HepG2 (cell line): ENCODE results near the gene VARS2. TPM values are rescaled to one million over a fixed set of nuclear protein-coding genes. Genes with fewer than 3 reads are reported as not detected.

Experiments used
- HDAC6 ChIP-seq: fragments of 200-600 bp; sonication (generic); IDR thresholded peaks from 2 replicates; pipeline ENCODE4 v1.7.0; 2017; ENCODE audit warnings: mild to moderate bottlenecking, antibody characterized with exemption, low read length, low read depth
- IKZF4 ChIP-seq: sonication (generic); formaldehyde crosslinking; IDR thresholded peaks from 2 replicates; pipeline ENCODE4 v1.5.1; 2020; ENCODE audit warnings: borderline replicate concordance, mild to moderate bottlenecking, low read depth, missing genetic modification reagents; ENCODE audit errors: not compliant biosample characterization
- IRX3 ChIP-seq: sonication (generic); formaldehyde crosslinking; IDR thresholded peaks from 2 replicates; pipeline ENCODE4 v1.8.1; 2023; ENCODE audit warnings: mild to moderate bottlenecking, low read depth, missing genetic modification reagents, borderline replicate concordance
- KIAA2018 ChIP-seq: sonication (generic); formaldehyde crosslinking; IDR thresholded peaks from 2 replicates; pipeline ENCODE4 v1.5.0; 2020; ENCODE audit warnings: mild to moderate bottlenecking, missing genetic modification reagents, borderline replicate concordance
- MAX ChIP-seq: IDR thresholded peaks from 2 replicates; pipeline ENCODE4 v1.6.1; 2012; ENCODE audit warnings: inconsistent platforms
- NFKB2 ChIP-seq: sonication (generic); formaldehyde crosslinking; IDR thresholded peaks from 2 replicates; pipeline ENCODE4 v1.4.0; 2020; ENCODE audit warnings: missing genetic modification reagents, borderline replicate concordance
- NR2C2 ChIP-seq: sonication (generic); formaldehyde crosslinking; IDR thresholded peaks from 2 replicates; pipeline ENCODE4 v1.4.0; 2020; ENCODE audit warnings: missing genetic modification reagents, mild to moderate bottlenecking, moderate library complexity, borderline replicate concordance
- POLR2AphosphoS2 ChIP-seq: IDR thresholded peaks from 2 replicates; pipeline ENCODE4 v1.6.1; 2011; ENCODE audit warnings: low read depth, low read length, improper control_type of control experiment
- RAD21 ChIP-seq: fragments of 450-650 bp; formaldehyde crosslinking; IDR thresholded peaks from 2 replicates; pipeline ENCODE4 v1.5.0; 2020; ENCODE audit warnings: mild to moderate bottlenecking
- YEATS4 ChIP-seq: sonication (generic); formaldehyde crosslinking; IDR thresholded peaks from 2 replicates; pipeline ENCODE4 v1.4.0; 2020; ENCODE audit warnings: missing genetic modification reagents, borderline replicate concordance
- ZFP62 ChIP-seq: sonication (generic); formaldehyde crosslinking; IDR thresholded peaks from 2 replicates; pipeline ENCODE4 v1.4.0; 2020; ENCODE audit warnings: missing genetic modification reagents
- ZNF576 ChIP-seq: sonication (generic); formaldehyde crosslinking; IDR thresholded peaks from 2 replicates; pipeline ENCODE4 v1.4.0; 2020; ENCODE audit warnings: mild to moderate bottlenecking, missing genetic modification reagents
- ZNF589 ChIP-seq: sonication (generic); formaldehyde crosslinking; conservative IDR thresholded peaks from 2 replicates; pipeline ENCODE4 v1.8.0; 2022; ENCODE audit warnings: mild to moderate bottlenecking, moderate library complexity, missing genetic modification reagents
- ZNF670 ChIP-seq: sonication (generic); formaldehyde crosslinking; IDR thresholded peaks from 2 replicates; pipeline ENCODE4 v1.8.0; 2022; ENCODE audit warnings: mild to moderate bottlenecking, missing genetic modification reagents, borderline replicate concordance
- ZNF724P ChIP-seq: sonication (generic); formaldehyde crosslinking; IDR thresholded peaks from 2 replicates; pipeline ENCODE4 v1.8.0; 2022; ENCODE audit warnings: missing genetic modification reagents, borderline replicate concordance
- polyA plus RNA-seq, 8 experiments: library from polyadenylated mRNA; depleted of rRNA in 3 of 8; stranded (reverse) in 7 of 8; unstranded in 1 of 8; fragments of >200 nt; fragmentation: Illumina TruSeq in 4 of 8; extraction: Trizol in 4 of 8; gene quantifications; 2 replicates each; pipeline versions ENCODE4 v1.2.1 to v1.2.3, GENCODE V29; 2011 to 2016; ENCODE audit warnings: low read depth in 4 of 8, missing spikeins in 1 of 8, mixed read lengths in 1 of 8; ENCODE audit not compliant: insufficient read depth in 1 of 8
- total RNA-seq, 5 experiments: library from RNA; depleted of rRNA; stranded (reverse); fragments of >200 nt; fragmentation: Illumina TruSeq; extraction: Trizol; gene quantifications; 2 replicates each; pipeline ENCODE4 v1.2.3, GENCODE V29; 2016; ENCODE audit warnings: low read depth in 1 of 5
- TF ChIP-seq, protein P1 (sequence below): sonication (generic); formaldehyde crosslinking; conservative IDR thresholded peaks from 2 replicates; pipeline ENCODE4 v1.5.0; 2020; ENCODE audit warnings: missing genetic modification reagents
- TF ChIP-seq, protein P2 (sequence below): sonication (generic); formaldehyde crosslinking; IDR thresholded peaks from 2 replicates; pipeline ENCODE4 v1.8.0; 2022; ENCODE audit warnings: missing genetic modification reagents, mild to moderate bottlenecking, inconsistent platforms, borderline replicate concordance

Gene VARS2
- total and polyA plus RNA-seq, 2 of the 13 experiments (the other 11 are each of a cell fraction or from before 2014, with no cell fraction given) = 61.8 to 71.8 TPM

- TF ChIP-seq, protein P1, sequence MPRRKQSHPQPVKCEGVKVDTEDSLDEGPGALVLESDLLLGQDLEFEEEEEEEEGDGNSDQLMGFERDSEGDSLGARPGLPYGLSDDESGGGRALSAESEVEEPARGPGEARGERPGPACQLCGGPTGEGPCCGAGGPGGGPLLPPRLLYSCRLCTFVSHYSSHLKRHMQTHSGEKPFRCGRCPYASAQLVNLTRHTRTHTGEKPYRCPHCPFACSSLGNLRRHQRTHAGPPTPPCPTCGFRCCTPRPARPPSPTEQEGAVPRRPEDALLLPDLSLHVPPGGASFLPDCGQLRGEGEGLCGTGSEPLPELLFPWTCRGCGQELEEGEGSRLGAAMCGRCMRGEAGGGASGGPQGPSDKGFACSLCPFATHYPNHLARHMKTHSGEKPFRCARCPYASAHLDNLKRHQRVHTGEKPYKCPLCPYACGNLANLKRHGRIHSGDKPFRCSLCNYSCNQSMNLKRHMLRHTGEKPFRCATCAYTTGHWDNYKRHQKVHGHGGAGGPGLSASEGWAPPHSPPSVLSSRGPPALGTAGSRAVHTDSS (CRISPR knock-in tag) = no peak
- TF ChIP-seq KIAA2018 = no peak
- no peak for TF ChIP-seq ZNF576
- no peak for TF ChIP-seq ZFP62 (CRISPR knock-in tag)
- TF ChIP-seq POLR2AphosphoS2 = no peak
- TF ChIP-seq ZNF670 (CRISPR knock-in tag) = no peak
- peak; percentile 97 for TF ChIP-seq RAD21
- TF ChIP-seq YEATS4 = no peak
- TF ChIP-seq HDAC6 = no peak
- TF ChIP-seq ZNF589 (CRISPR knock-in tag) = no peak
- TF ChIP-seq NFKB2 = no peak
- TF ChIP-seq, protein P2, sequence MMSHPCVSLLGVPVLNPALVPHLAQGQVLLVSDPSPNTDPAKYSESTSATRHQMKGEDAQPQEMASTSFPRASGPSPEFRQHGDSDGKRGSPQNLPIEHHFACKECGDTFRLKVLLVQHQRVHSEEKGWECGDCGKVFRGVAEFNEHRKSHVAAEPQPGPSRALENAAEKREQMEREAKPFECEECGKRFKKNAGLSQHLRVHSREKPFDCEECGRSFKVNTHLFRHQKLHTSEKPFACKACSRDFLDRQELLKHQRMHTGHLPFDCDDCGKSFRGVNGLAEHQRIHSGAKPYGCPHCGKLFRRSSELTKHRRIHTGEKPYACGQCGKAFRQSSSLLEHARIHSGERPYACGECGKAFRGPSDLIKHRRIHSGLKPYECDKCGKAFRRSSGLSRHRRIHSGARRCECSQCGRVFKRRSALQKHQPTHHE = no peak
- no peak for TF ChIP-seq IRX3 (CRISPR knock-in tag)
- TF ChIP-seq IKZF4 (CRISPR knock-in tag) = no peak
- TF ChIP-seq MAX = no peak; the same call in 1 of the 2 replicates
- TF ChIP-seq ZNF724P (CRISPR knock-in tag) = no peak
- no peak for TF ChIP-seq NR2C2 (CRISPR knock-in tag)
These were observed 36.4 kb upstream of the VARS2 start (continued) for GRCh38 chr6:30877419-30878262.
